Common myeloid progenitor, CD34-positive (primary cell): ENCODE results near the gene PLBD1. TPM values are rescaled to one million over a fixed set of nuclear protein-coding genes. Genes with fewer than 3 reads are reported as not detected.

Experiments used
- CTCF ChIA-PET: fragments of 350-600 bp; sonication (Branson Sonifier 250); formaldehyde crosslinking; loops from one replicate; lab custom pipeline; 2021; ENCODE audit warnings: antibody characterized with exemption; lab: Charles Lee
- POLR2A ChIA-PET: fragments of 350-600 bp; sonication (Branson Sonifier 250); formaldehyde crosslinking; loops from one replicate; lab custom pipeline; 2021; ENCODE audit warnings: antibody characterized with exemption; lab: Charles Lee
- DNase-seq, 3 donors: peaks; one replicate each; pipeline versions ENCODE4 v3.0.0 to v3.0.0-alpha.2; 2013
- H3K27ac ChIP-seq, 2 experiments: 1 replicate in 1 of 2; 2 replicates in 1 of 2; pipeline ENCODE4 v1.7.0; 2013; ENCODE audit warnings: inconsistent platforms in 2 of 2, low read length in 2 of 2, mild to moderate bottlenecking in 2 of 2, low read depth in 1 of 2, moderate library complexity in 1 of 2; ENCODE audit not compliant: severe bottlenecking in 2 of 2, insufficient read depth in 1 of 2, poor library complexity in 1 of 2
- H3K27me3 ChIP-seq, 5 experiments: replicated peaks in 2 of 5; 1 replicate in 3 of 5; 2 replicates in 2 of 5; pipeline versions ENCODE4 v1.6.1 to v1.7.0; 2013; ENCODE audit warnings: low read length in 4 of 5, mild to moderate bottlenecking in 2 of 5, moderate library complexity in 2 of 5, inconsistent platforms in 1 of 5; ENCODE audit not compliant: insufficient read depth in 5 of 5, control insufficient read depth in 4 of 5
- H3K36me3 ChIP-seq, 4 experiments: 1 replicate in 2 of 4; 2 replicates in 2 of 4; pipeline versions ENCODE4 v1.6.1 to v1.7.0; 2013; ENCODE audit warnings: low read length in 3 of 4, control low read depth in 1 of 4, mild to moderate bottlenecking in 1 of 4; ENCODE audit not compliant: control insufficient read depth in 4 of 4, insufficient read depth in 4 of 4
- H3K4me1 ChIP-seq, 4 experiments: 1 replicate in 3 of 4; 2 replicates in 1 of 4; pipeline versions ENCODE4 v1.6.1 to v1.7.1; 2013; ENCODE audit warnings: low read length in 3 of 4, mild to moderate bottlenecking in 3 of 4, control low read depth in 1 of 4, inconsistent platforms in 1 of 4, moderate library complexity in 1 of 4; ENCODE audit not compliant: control insufficient read depth in 4 of 4, insufficient read depth in 4 of 4; ENCODE audit errors: control extremely low read depth in 1 of 4
- H3K4me3 ChIP-seq, 7 experiments: 1 replicate in 4 of 7; 2 replicates in 3 of 7; pipeline versions ENCODE4 v1.5.1 to v1.7.0; 2013; ENCODE audit warnings: mild to moderate bottlenecking in 7 of 7, low read length in 6 of 7, moderate library complexity in 6 of 7, inconsistent platforms in 2 of 7, low read depth in 2 of 7, control low read depth in 1 of 7; ENCODE audit not compliant: insufficient read depth in 4 of 7, control insufficient read depth in 1 of 7; ENCODE audit errors: extremely low read depth in 1 of 7
- H3K9me3 ChIP-seq, 5 experiments: 1 replicate in 4 of 5; 2 replicates in 1 of 5; pipeline versions ENCODE4 v1.6.1 to v1.7.1; 2013; ENCODE audit warnings: low read length in 4 of 5, mild to moderate bottlenecking in 2 of 5, inconsistent platforms in 1 of 5, low read depth in 1 of 5, moderate library complexity in 1 of 5; ENCODE audit not compliant: control insufficient read depth in 4 of 5, insufficient read depth in 2 of 5; ENCODE audit errors: control extremely low read depth in 1 of 5
- WGBS: methylation state at CpG from one replicate; pipeline ENCODE4 v1.1.5; 2013; ENCODE audit not compliant: insufficient coverage; 5-methylcytosine and 5-hydroxymethylcytosine counted together
- polyA plus RNA-seq: library from polyadenylated mRNA; unstranded; fragments of 120-200 nt; gene quantifications from one replicate; pipeline ENCODE4 v1.2.1, GENCODE V29; 2013

The PLBD1 gene
- 3.0 TPM for polyA plus RNA-seq

GRCh38 chr12:14567351-14568162, at the start of gene PLBD1:
Gene PLBD1, minus strand, starts transcription at chr12:14567883. Its CDS starts 187 bp downstream, at chr12:14567696.
- no peak within 1 kb of the TSS for H3K27ac ChIP-seq
- H3K9me3 ChIP-seq = no peaks in the 10 kb centered on the region
- peak in 2 of 3 donors; percentile 49 to 62 for DNase-seq
- H3K36me3 ChIP-seq = no peaks in the 10 kb centered on the region
- H3K4me1 ChIP-seq = peaks cover 3 to 10% (median 10%) of the 10 kb centered on the region in 4 experiments
- ChIA-PET POLR2A (no interaction called here), CTCF (interaction anchor here (0.6 kb wide), 1 partner anchor 54 kb away, joined by 3 read pairs; no protein-coding TSS in a partner anchor)
- H3K27me3 ChIP-seq = peaks cover 2 to 58% (median 19%) of the 10 kb centered on the region in 5 experiments
- WGBS = 12% methylated on average over 74 of the region's 76 CpGs
- H3K4me3 ChIP-seq = peak within 1 kb of the TSS in 6 of 7 experiments; percentile 40 to 69 (median 58)

DNA sequence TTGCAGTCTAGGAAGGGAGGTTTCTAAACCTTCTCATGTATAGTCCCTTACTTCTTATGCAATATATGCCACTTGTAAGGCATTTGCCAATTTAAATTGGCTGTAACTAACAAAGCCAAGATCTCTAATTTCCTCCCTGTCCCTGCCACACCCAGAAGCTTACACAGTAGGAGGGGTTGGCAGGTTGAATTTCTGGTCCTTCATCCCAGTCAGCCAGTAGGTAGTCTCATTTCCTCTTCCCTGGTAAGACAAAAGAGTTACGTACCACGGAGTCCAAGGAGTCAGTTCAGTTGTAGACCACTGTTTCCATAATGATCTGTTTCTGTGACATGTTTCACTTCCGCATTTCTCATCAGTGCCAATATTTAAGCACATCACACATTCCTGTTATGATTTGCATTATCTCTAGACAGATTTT, 47.0 kb upstream of the PLBD1 start:
- Histone ChIP-seq H3K27ac (no peak overlapping the region), H3K4me1 (peaks cover 0 to 7% (median 0%) of the 10 kb centered on the region in 4 experiments)
- CTCF ChIA-PET = interaction anchor here (0.6 kb wide), 1 partner anchor 55 kb away, joined by 3 read pairs; no protein-coding TSS in a partner anchor

DNA sequence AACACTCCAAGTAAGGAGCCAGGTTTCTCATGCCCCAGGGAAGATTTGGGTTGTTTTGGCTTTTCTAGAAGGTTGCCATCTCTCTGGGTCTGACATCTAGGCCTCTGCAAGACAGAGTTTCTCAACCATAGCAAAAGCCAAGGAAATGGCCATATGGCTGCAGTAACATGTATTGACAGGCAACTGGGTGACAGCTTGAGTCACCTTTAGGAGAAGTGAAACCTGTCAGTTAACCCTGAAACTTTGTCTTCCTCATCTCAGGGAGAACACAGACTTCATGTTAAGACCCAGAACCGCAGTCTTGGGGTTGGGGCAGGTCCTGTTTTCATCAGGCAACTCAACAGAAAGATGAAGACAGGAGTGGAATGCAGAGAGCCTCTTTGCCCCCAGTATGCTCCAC, 46.0 kb upstream of the PLBD1 start:
- ChIA-PET POLR2A (no interaction called here), CTCF (interaction anchor here (1.0 kb wide), 1 partner anchor 376 kb away, joined by 3 read pairs; no protein-coding TSS in a partner anchor)
- H3K27me3 ChIP-seq = peaks cover 0 to 2% (median 0%) of the 10 kb centered on the region in 5 experiments
- WGBS = 83% methylated on average over 1 of the region's 1 CpG
- peak in 1 of 3 donors; percentile 45 for DNase-seq
- H3K27ac ChIP-seq = no peak overlapping the region
- peaks cover 0 to 17% (median under 1%) of the 10 kb centered on the region in 5 experiments for H3K9me3 ChIP-seq
- H3K4me3 ChIP-seq = no peak overlapping the region
- no peaks in the 10 kb centered on the region for H3K36me3 ChIP-seq
- H3K4me1 ChIP-seq = peaks cover 0 to 7% (median 0%) of the 10 kb centered on the region in 4 experiments

More for the DNA sequence above, 47.0 kb upstream of the PLBD1 start:
- H3K36me3 ChIP-seq = no peaks in the 10 kb centered on the region
- WGBS = 75% methylated on average over 2 of the region's 3 CpGs
- H3K9me3 ChIP-seq = peaks cover 0 to 17% (median 0%) of the 10 kb centered on the region in 5 experiments
- POLR2A ChIA-PET = no interaction called here
- peak in 1 of 3 donors; percentile 24 for DNase-seq
- no peak overlapping the region for H3K4me3 ChIP-seq
- peaks cover 0 to 2% (median 0%) of the 10 kb centered on the region in 5 experiments for H3K27me3 ChIP-seq

DNA sequence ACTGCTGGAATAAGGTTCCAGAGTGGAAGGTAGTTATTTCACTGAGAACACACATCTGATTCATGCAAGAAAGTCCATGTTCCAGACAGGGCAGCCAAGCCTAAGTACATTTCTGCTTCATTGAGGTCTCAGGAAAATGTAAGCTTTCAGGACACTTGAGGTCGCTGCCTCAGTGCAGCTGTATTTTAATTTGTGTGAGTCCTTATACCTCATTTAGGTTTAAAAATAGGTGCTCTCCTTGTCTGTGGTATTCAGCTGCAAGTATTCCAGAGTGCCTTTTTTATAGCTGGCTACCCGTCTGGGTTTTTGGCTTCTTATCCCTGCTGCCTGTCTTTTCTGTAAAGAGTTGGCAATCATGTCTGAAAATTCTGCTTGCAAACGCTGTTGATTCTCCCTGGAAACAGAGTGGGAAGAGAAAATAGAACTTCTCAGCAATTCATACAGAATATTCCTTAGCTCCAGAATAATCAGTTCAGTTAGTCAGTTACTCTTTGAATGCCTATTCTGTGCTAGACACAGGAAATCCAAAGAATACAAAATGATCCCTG, 45.3 kb upstream of the PLBD1 start:
- Histone ChIP-seq H3K4me3 (no peak overlapping the region), H3K9me3 (peaks cover 0 to 17% (median 4%) of the 10 kb centered on the region in 5 experiments), H3K4me1 (peaks cover 0 to 7% (median 0%) of the 10 kb centered on the region in 4 experiments), H3K27ac (no peak overlapping the region), H3K36me3 (no peaks in the 10 kb centered on the region), H3K27me3 (peaks cover 0 to 2% (median 0%) of the 10 kb centered on the region in 5 experiments)
- WGBS = 100% methylated on average over 2 of the region's 3 CpGs
- ChIA-PET CTCF (interaction anchor here (1.0 kb wide), 1 partner anchor 375 kb away, joined by 3 read pairs; no protein-coding TSS in a partner anchor), POLR2A (no interaction called here)
- no peak for DNase-seq

GRCh38 chr12:14612250-14612649, 44.6 kb upstream of the PLBD1 start:
- peaks cover 0 to 22% (median 4%) of the 10 kb centered on the region in 5 experiments for H3K9me3 ChIP-seq
- H3K36me3 ChIP-seq = no peaks in the 10 kb centered on the region
- WGBS = 100% methylated on average over 1 of the region's 3 CpGs
- ChIA-PET CTCF (no interaction called here), POLR2A (no interaction called here)
- no peak overlapping the region for H3K4me3 ChIP-seq
- DNase-seq = no peak
- H3K4me1 ChIP-seq = peaks cover 0 to 7% (median 0%) of the 10 kb centered on the region in 4 experiments
- no peak overlapping the region for H3K27ac ChIP-seq
- peaks cover 0 to 2% (median 0%) of the 10 kb centered on the region in 5 experiments for H3K27me3 ChIP-seq

- H3K36me3 ChIP-seq = no peaks in the 10 kb centered on the region
- H3K27ac ChIP-seq = no peak overlapping the region
- peaks cover 0 to 7% (median 0%) of the 10 kb centered on the region in 4 experiments for H3K4me1 ChIP-seq
- H3K27me3 ChIP-seq = peaks cover 0 to 2% (median 0%) of the 10 kb centered on the region in 5 experiments
- DNase-seq = no peak
- H3K4me3 ChIP-seq = no peak overlapping the region
- WGBS = 100% methylated on average over 1 of the region's 3 CpGs
- ChIA-PET POLR2A (no interaction called here), CTCF (interaction anchor here (1.4 kb wide), 1 partner anchor 8 kb away, joined by 4 read pairs; no protein-coding TSS in a partner anchor)
- peaks cover 0 to 25% (median 4%) of the 10 kb centered on the region in 5 experiments for H3K9me3 ChIP-seq
Observed at GRCh38 chr12:14611640-14612203, 44.0 kb upstream of the PLBD1 start.
